ENCODE measurements around the gene ZNF474. TPM values are rescaled to one million over a fixed set of nuclear protein-coding genes. Genes with fewer than 3 reads are reported as not detected.

ZNF474 gene
- total and polyA plus RNA-seq, 2 donors (not counting 1 experiment from before 2014, with no cell fraction given), result 0.12 TPM; not detected in 1

DNA sequence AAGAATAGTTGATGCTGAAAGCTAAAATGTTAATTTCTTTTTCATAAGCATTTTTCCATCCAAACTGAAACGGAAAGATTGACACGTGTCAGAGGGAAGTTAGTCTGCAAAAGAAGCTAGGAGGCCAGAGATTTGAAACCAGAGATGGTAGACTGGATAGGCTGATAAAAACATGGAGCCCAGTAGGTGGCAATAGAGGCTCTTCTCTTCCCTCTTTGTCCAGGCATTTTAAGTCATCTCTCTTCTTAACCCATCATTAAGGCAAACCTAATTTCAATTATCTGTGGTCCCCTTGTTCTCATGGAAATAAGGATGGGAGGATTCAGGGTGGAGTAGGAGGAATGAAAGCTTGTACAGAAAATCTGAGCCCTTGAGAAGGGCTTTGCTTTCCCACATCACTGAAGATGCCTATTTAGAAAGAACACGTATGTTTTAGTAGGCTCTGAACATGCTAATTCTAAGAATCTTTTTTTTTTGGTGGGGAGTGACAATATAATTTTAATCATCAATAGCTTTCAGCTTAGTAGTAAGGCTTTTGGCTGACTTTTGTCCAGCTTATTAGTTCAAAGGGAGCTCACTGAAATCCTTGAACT lies 66.6 kb downstream of the ZNF474 start:
- Histone ChIP-seq H3K4me1 (ENCODE audit: control insufficient read depth in 2 of 2, insufficient read depth in 2 of 2, low read length in 2 of 2) (no peaks in the 10 kb centered on the region), H3K9me3 (ENCODE audit: control extremely low read depth in 1 of 3, control insufficient read depth in 2 of 3, insufficient read depth in 1 of 3, low read length in 2 of 3) (no peaks in the 10 kb centered on the region), H3K9ac (ENCODE audit: low read length) (no peak overlapping the region), H3K27me3 (replicated peaks in 1 of 4; ENCODE audit: control extremely low read depth in 1 of 4, control insufficient read depth in 3 of 4, insufficient read depth in 4 of 4, low read length in 3 of 4) (no peaks in the 10 kb centered on the region), H4K20me1 (ENCODE audit: control insufficient read depth, insufficient read depth, low read length, poor library complexity, severe bottlenecking) (no peaks in the 10 kb centered on the region), H3K4me3 (ENCODE audit: control extremely low read depth in 1 of 5, extremely low read depth in 1 of 5, insufficient read depth in 1 of 5, low read depth in 2 of 5, low read length in 4 of 5) (no peak overlapping the region), H3K27ac (ENCODE audit: low read length in 2 of 2) (no peak overlapping the region), H3K79me2 (ENCODE audit: control insufficient read depth, insufficient read depth, low read length) (no peaks in the 10 kb centered on the region), H3K4me2 (replicated peaks; ENCODE audit: low read depth, low read length, poor library complexity, severe bottlenecking) (no peak overlapping the region), H3K36me3 (replicated peaks in 1 of 2; ENCODE audit: control extremely low read depth in 1 of 2, control insufficient read depth in 1 of 2, extremely low read depth in 1 of 2, insufficient read depth in 2 of 2, low read length in 1 of 2) (no peaks in the 10 kb centered on the region), H2AFZ (ENCODE audit: insufficient read depth, low read depth, low read length, poor library complexity, severe bottlenecking) (no peak overlapping the region)
- WGBS (ENCODE audit: insufficient coverage), result 8% methylated on average over 2 of the region's 3 CpGs
- no peak for ATAC-seq (ENCODE audit: low read depth)
- intact Hi-C loops (cut with micrococcal nuclease), result loop anchor here (10.0 kb wide), 2 partner anchors 1149 to 1419 kb away; no protein-coding TSS in a partner anchor
- TF ChIP-seq, protein P1, sequence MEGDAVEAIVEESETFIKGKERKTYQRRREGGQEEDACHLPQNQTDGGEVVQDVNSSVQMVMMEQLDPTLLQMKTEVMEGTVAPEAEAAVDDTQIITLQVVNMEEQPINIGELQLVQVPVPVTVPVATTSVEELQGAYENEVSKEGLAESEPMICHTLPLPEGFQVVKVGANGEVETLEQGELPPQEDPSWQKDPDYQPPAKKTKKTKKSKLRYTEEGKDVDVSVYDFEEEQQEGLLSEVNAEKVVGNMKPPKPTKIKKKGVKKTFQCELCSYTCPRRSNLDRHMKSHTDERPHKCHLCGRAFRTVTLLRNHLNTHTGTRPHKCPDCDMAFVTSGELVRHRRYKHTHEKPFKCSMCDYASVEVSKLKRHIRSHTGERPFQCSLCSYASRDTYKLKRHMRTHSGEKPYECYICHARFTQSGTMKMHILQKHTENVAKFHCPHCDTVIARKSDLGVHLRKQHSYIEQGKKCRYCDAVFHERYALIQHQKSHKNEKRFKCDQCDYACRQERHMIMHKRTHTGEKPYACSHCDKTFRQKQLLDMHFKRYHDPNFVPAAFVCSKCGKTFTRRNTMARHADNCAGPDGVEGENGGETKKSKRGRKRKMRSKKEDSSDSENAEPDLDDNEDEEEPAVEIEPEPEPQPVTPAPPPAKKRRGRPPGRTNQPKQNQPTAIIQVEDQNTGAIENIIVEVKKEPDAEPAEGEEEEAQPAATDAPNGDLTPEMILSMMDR (IDR thresholded peaks at IDR 0.05), result no peak
- no peak for TF ChIP-seq EZH2 (IDR thresholded peaks at IDR 0.05; ENCODE audit: borderline replicate concordance, insufficient read depth, low read depth, low read length, poor library complexity, severe bottlenecking)
- POLR2A ChIA-PET, result no interaction called here
- Mint-ChIP-seq H3K4me3 (no peak overlapping the region), H3K9me3 (ENCODE audit: insufficient read depth) (no peaks in the 10 kb centered on the region), H3K4me1 (no peaks in the 10 kb centered on the region), H3K27ac (no peak overlapping the region), H3K27me3 (peaks cover 20% of the 10 kb centered on the region)
- CTCF ChIA-PET, result interaction anchor here (0.9 to 1.0 kb wide), 2 partner anchors 8 to 12 kb away, joined by 3 to 4 read pairs; no protein-coding TSS in a partner anchor
- DNase-seq, result no peak

- Histone ChIP-seq H4K20me1 (ENCODE audit: control insufficient read depth, insufficient read depth, low read length, poor library complexity, severe bottlenecking) (no peaks in the 10 kb centered on the region), H3K9me3 (ENCODE audit: control extremely low read depth in 1 of 3, control insufficient read depth in 2 of 3, insufficient read depth in 1 of 3, low read length in 2 of 3) (no peaks in the 10 kb centered on the region), H3K4me3 (ENCODE audit: control extremely low read depth in 1 of 5, extremely low read depth in 1 of 5, insufficient read depth in 1 of 5, low read depth in 2 of 5, low read length in 4 of 5) (no peak overlapping the region), H3K9ac (ENCODE audit: low read length) (no peak overlapping the region), H3K4me1 (ENCODE audit: control insufficient read depth in 2 of 2, insufficient read depth in 2 of 2, low read length in 2 of 2) (no peaks in the 10 kb centered on the region), H2AFZ (ENCODE audit: insufficient read depth, low read depth, low read length, poor library complexity, severe bottlenecking) (no peak overlapping the region), H3K27ac (ENCODE audit: low read length in 2 of 2) (no peak overlapping the region), H3K4me2 (replicated peaks; ENCODE audit: low read depth, low read length, poor library complexity, severe bottlenecking) (no peak overlapping the region), H3K79me2 (ENCODE audit: control insufficient read depth, insufficient read depth, low read length) (no peaks in the 10 kb centered on the region), H3K27me3 (replicated peaks in 1 of 4; ENCODE audit: control extremely low read depth in 1 of 4, control insufficient read depth in 3 of 4, insufficient read depth in 4 of 4, low read length in 3 of 4) (peaks cover 0 to 2% (median 0%) of the 10 kb centered on the region in 4 experiments), H3K36me3 (replicated peaks in 1 of 2; ENCODE audit: control extremely low read depth in 1 of 2, control insufficient read depth in 1 of 2, extremely low read depth in 1 of 2, insufficient read depth in 2 of 2, low read length in 1 of 2) (no peaks in the 10 kb centered on the region)
- CTCF ChIA-PET, result interaction anchor here (1.2 kb wide), 1 partner anchor 11 kb away, joined by 3 read pairs; no protein-coding TSS in a partner anchor
- intact Hi-C loops (cut with micrococcal nuclease), result loop anchor here (10.0 kb wide), 2 partner anchors 1146 to 1416 kb away; no protein-coding TSS in a partner anchor
- no peak for TF ChIP-seq EZH2 (IDR thresholded peaks at IDR 0.05; ENCODE audit: borderline replicate concordance, insufficient read depth, low read depth, low read length, poor library complexity, severe bottlenecking)
- TF ChIP-seq, protein P1 (IDR thresholded peaks at IDR 0.05), result no peak
- WGBS (ENCODE audit: insufficient coverage), result 64% methylated on average over 1 of the region's 3 CpGs
- POLR2A ChIA-PET, result no interaction called here
- ATAC-seq (ENCODE audit: low read depth) (no peak), DNase-seq (no peak)
- no peak overlapping the region for H3K4me3 Mint-ChIP-seq
- no peaks in the 10 kb centered on the region for H3K9me3 Mint-ChIP-seq (ENCODE audit: insufficient read depth)
- no peak overlapping the region for H3K27ac Mint-ChIP-seq
- H3K4me1 Mint-ChIP-seq, result no peaks in the 10 kb centered on the region
- H3K27me3 Mint-ChIP-seq, result peaks cover 5% of the 10 kb centered on the region
These were observed 69.8 kb downstream of the ZNF474 start for GRCh38 chr5:122199146-122199545.

All from B cell (primary cell).